ENCODE data around the gene SLC51B.
A peak's percentile ranks its signal among the peaks of the same experiment; 100 is the strongest.
"Not testable (repeated sequence)": the region's sequence is repeated elsewhere in the genome, so short reads cannot be mapped to it uniquely, and the experiment has no call there.

The SLC51B gene

GRCh38 chr15:65028921-65029735 lies 16.1 kb upstream of the SLC51B start, which contains the start of gene MTFMT:
MTFMT (minus strand) TSS chr15:65029639; CDS start chr15:65029613, 26 bp downstream.
- peak; percentile 97 for DNase-seq (ENCODE audit: insufficient read length)
- TF ChIP-seq TAF1 (IDR thresholded peaks at IDR 0.05; ENCODE audit: borderline replicate concordance, low read depth, low read length) (no peak), POLR2AphosphoS5 (IDR thresholded peaks at IDR 0.05; ENCODE audit: low read depth, low read length) (peak; percentile 79), POLR2A (IDR thresholded peaks at IDR 0.05; ENCODE audit: low read depth, low read length) (peak; percentile 86)
- peak; percentile 58 for FAIRE-seq

GRCh38 chr15:65029736-65030208 lies 15.4 kb upstream of the SLC51B start:
- TF ChIP-seq TAF1 (IDR thresholded peaks at IDR 0.05; ENCODE audit: borderline replicate concordance, low read depth, low read length) (no peak), POLR2A (IDR thresholded peaks at IDR 0.05; ENCODE audit: low read depth, low read length) (no peak), POLR2AphosphoS5 (IDR thresholded peaks at IDR 0.05; ENCODE audit: low read depth, low read length) (no peak)
- DNase-seq (ENCODE audit: insufficient read length) (no peak), FAIRE-seq (no peak)

DNA sequence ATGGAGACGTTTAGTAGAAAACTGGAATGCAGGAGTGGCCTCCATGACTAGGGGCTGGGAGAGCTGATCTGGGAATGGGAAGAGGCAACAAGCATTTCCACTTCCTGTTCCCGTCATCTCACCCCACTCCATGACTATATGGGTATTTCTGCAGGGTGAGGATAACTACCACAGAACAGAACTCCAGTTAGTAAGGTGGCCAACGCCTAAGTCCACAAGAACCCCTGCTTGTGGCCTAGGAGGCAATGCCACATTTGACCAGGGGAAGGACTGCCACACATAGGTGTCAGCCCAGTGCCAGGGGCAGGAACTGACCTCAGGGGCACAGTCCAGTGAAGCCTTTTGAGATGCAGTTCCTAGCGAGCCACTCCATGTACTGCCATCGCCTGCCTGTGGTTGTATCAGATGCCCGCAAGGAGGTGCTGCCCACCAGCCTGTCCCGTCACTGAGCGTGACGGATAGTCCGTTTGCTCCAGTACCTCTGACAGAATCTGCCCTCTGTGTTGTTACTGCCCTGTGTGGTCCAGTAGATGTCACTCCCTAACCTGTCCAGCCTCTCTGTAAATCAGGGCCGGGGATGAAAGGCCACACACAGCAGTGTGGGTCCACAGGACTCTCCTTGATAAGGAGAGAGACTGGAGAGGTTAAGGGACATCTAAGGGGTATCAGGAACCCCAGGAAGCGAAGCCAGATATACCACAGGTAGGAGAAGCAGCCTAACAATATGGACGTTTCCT lies 12.2 kb upstream of the SLC51B start:
- DNase-seq (ENCODE audit: insufficient read length), result no peak
- no peak for TF ChIP-seq TAF1 (IDR thresholded peaks at IDR 0.05; ENCODE audit: borderline replicate concordance, low read depth, low read length)
- TF ChIP-seq POLR2AphosphoS5 (IDR thresholded peaks at IDR 0.05; ENCODE audit: low read depth, low read length), result no peak
- TF ChIP-seq POLR2A (IDR thresholded peaks at IDR 0.05; ENCODE audit: low read depth, low read length), result no peak
- FAIRE-seq, result peak; percentile 84

DNA sequence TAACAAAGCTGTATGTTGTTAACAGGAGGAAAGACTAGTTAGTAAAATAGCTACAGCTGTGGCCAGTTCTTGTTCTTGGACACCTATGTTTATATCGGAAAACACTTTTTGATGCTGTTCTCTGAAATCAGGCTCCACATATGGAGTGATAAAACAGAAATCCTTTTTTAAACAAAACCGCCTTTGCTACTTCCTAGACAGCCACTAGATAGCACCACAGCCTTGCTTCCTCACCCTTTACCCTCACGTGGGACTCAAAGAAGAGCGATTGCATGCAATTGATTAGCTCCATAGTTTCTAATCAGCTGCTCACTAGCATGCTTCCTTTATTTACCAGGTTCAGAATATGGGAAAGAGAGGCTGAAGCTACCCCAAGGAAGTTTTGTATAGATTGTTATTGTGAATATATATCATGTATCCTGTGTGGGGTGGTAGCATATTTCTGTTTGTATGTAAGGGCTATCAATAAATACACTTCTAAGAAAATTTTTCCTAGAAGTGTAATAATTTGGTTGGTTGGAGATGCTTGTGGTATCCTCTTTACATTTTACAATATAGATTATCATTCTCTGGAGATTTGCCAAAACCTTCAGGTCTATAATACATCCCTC lies 11.4 kb upstream of the SLC51B start:
- DNase-seq (ENCODE audit: insufficient read length) (no peak), FAIRE-seq (peak; percentile 66)
- no peak for TF ChIP-seq POLR2AphosphoS5 (IDR thresholded peaks at IDR 0.05; ENCODE audit: low read depth, low read length)
- TF ChIP-seq TAF1 (IDR thresholded peaks at IDR 0.05; ENCODE audit: borderline replicate concordance, low read depth, low read length), result no peak
- no peak for TF ChIP-seq POLR2A (IDR thresholded peaks at IDR 0.05; ENCODE audit: low read depth, low read length)

GRCh38 chr15:65034719-65035118 lies 10.5 kb upstream of the SLC51B start:
- DNase-seq (ENCODE audit: insufficient read length) (no peak), FAIRE-seq (no peak)
- TF ChIP-seq POLR2A (IDR thresholded peaks at IDR 0.05; ENCODE audit: low read depth, low read length), result no peak

GRCh38 chr15:65037309-65037708 lies 7.9 kb upstream of the SLC51B start:
- TF ChIP-seq TAF1 (IDR thresholded peaks at IDR 0.05; ENCODE audit: borderline replicate concordance, low read depth, low read length) (no peak), POLR2A (IDR thresholded peaks at IDR 0.05; ENCODE audit: low read depth, low read length) (no peak), POLR2AphosphoS5 (IDR thresholded peaks at IDR 0.05; ENCODE audit: low read depth, low read length) (no peak)
- FAIRE-seq (no peak), DNase-seq (ENCODE audit: insufficient read length) (no peak)

DNA sequence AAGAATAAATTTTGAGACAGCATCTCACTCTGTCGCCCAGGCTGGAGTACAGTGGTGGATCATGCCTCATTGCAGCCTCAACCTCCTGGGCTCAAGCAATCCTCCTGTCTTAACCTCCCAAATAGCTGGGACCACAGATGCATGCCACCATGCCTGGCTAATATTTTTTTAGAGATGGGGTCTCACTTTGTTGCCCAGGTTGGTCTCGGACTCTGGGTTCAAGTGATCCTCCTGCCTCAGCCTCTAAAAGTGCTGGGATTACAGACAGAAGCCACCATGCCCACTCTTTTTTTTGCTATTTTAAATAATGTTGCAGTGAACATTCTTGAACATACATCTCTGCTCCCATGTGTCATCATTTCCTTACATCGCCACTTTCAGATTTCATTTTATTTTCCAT lies 6.8 kb upstream of the SLC51B start:
- no peak for FAIRE-seq
- TF ChIP-seq POLR2AphosphoS5 (IDR thresholded peaks at IDR 0.05; ENCODE audit: low read depth, low read length) (no peak), TAF1 (IDR thresholded peaks at IDR 0.05; ENCODE audit: borderline replicate concordance, low read depth, low read length) (no peak), POLR2A (IDR thresholded peaks at IDR 0.05; ENCODE audit: low read depth, low read length) (no peak)

GRCh38 chr15:65038836-65039235 lies 6.4 kb upstream of the SLC51B start:
- DNase-seq (ENCODE audit: insufficient read length) (no peak), FAIRE-seq (no peak)
- TF ChIP-seq POLR2AphosphoS5 (IDR thresholded peaks at IDR 0.05; ENCODE audit: low read depth, low read length), result no peak
- TF ChIP-seq TAF1 (IDR thresholded peaks at IDR 0.05; ENCODE audit: borderline replicate concordance, low read depth, low read length), result no peak
- no peak for TF ChIP-seq POLR2A (IDR thresholded peaks at IDR 0.05; ENCODE audit: low read depth, low read length)

More for the DNA sequence above, 6.8 kb upstream of the SLC51B start:
- DNase-seq (ENCODE audit: insufficient read length), result no peak

- TF ChIP-seq TAF1 (IDR thresholded peaks at IDR 0.05; ENCODE audit: borderline replicate concordance, low read depth, low read length) (no peak), POLR2A (IDR thresholded peaks at IDR 0.05; ENCODE audit: low read depth, low read length) (no peak), POLR2AphosphoS5 (IDR thresholded peaks at IDR 0.05; ENCODE audit: low read depth, low read length) (no peak)
- DNase-seq (ENCODE audit: insufficient read length) (no peak), FAIRE-seq (no peak)
These were observed 4.7 kb upstream of the SLC51B start for GRCh38 chr15:65040461-65040860.

DNA sequence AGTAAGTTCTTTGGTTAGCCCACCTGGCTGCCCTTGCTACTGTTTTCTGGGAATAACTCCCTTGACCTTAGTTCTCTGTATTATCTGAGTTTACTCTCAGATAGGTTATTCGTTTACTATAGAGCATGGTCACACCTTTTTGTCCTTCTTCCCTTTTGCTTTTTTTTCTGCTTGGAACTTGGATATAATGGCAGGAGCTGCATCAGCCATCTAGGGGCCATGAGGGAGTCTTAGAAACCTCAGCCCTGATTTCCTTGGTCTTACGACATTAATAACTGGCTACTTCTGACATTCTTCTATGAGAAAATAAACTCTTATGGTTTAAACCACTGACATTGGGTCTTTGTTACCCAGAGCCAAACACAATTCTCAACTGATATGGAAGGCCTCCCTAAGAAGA lies 3.4 kb upstream of the SLC51B start:
- no peak for FAIRE-seq
- TF ChIP-seq POLR2AphosphoS5 (IDR thresholded peaks at IDR 0.05; ENCODE audit: low read depth, low read length), result no peak
- TF ChIP-seq TAF1 (IDR thresholded peaks at IDR 0.05; ENCODE audit: borderline replicate concordance, low read depth, low read length), result no peak
- TF ChIP-seq POLR2A (IDR thresholded peaks at IDR 0.05; ENCODE audit: low read depth, low read length), result no peak

GRCh38 chr15:65042776-65043327 lies 2.3 kb upstream of the SLC51B start:
- FAIRE-seq (no peak), DNase-seq (ENCODE audit: insufficient read length) (no peak)
- TF ChIP-seq TAF1 (IDR thresholded peaks at IDR 0.05; ENCODE audit: borderline replicate concordance, low read depth, low read length) (no peak), POLR2A (IDR thresholded peaks at IDR 0.05; ENCODE audit: low read depth, low read length) (no peak), POLR2AphosphoS5 (IDR thresholded peaks at IDR 0.05; ENCODE audit: low read depth, low read length) (no peak)

More for the DNA sequence above, 3.4 kb upstream of the SLC51B start:
- DNase-seq (ENCODE audit: insufficient read length), result no peak

GRCh38 chr15:65044218-65044617 lies 969 bp upstream of the SLC51B start:
- FAIRE-seq; DNase-seq (ENCODE audit: insufficient read length): not testable (repeated sequence)
